HCT116 (cell line): ENCODE measurements around the gene ENTR1. TPM values are rescaled to one million over a fixed set of nuclear protein-coding genes. Genes with fewer than 3 reads are reported as not detected.

Experiments used
- ATAC-seq: fragments of 200-7000 bp; cut with Tn5 transposase; 2 replicates; pipeline ENCODE4 v1.9.1; 2020; ENCODE audit warnings: mild to moderate bottlenecking, moderate library complexity
- BruUV-seq: library from RNA; stranded (reverse); fragments of 400-500 nt; replicated peaks from 2 replicates; lab custom pipeline; 2021; lab: Mats Ljungman, UMichigan
- CTCF ChIA-PET: fragments of 300-600 bp; sonication (Branson Sonifier 250); formaldehyde crosslinking; loops from one replicate; lab custom pipeline; 2021; ENCODE audit warnings: antibody characterized with exemption; lab: Charles Lee
- POLR2A ChIA-PET: fragments of 300-600, 350-600 bp; sonication (Branson Sonifier 250); formaldehyde crosslinking; loops from one replicate; lab custom pipeline; 2021; ENCODE audit warnings: antibody characterized with exemption; lab: Charles Lee
- RAD21 ChIA-PET, 2 experiments: fragments of 300-600 bp; sonication (Branson Sonifier 250); formaldehyde crosslinking; loops; one replicate each; lab custom pipeline; 2023; ENCODE audit warnings: low total read pairs in 2 of 2; ENCODE audit not compliant: uncharacterized antibody in 2 of 2, unreplicated experiment in 2 of 2, low non-redundant PET in 1 of 2; lab: Charles Lee
- DNase-seq: peaks from one replicate; pipeline ENCODE4 v3.0.0-alpha.2; 2010; ENCODE audit warnings: low read depth, low spot score
- H2AFZ ChIP-seq: fragments of 200-600 bp; shearing (Covaris generic), sonication (generic); 2 replicates; pipeline ENCODE4 v1.6.1; 2017; ENCODE audit warnings: low read depth, mixed run types, mixed read lengths, antibody characterized with exemption, low read length; ENCODE audit not compliant: poor library complexity, severe bottlenecking
- H3K27ac ChIP-seq: 2 replicates; pipeline ENCODE4 v1.5.1; 2012; ENCODE audit warnings: low read depth, low read length
- H3K27me3 ChIP-seq: fragments of 200-600 bp; sonication (generic); 2 replicates; pipeline ENCODE4 v1.6.1; 2016; ENCODE audit warnings: mixed run types, low read length, mixed read lengths; ENCODE audit not compliant: insufficient read depth
- H3K36me3 ChIP-seq, 2 experiments: fragments of 200-500 bp in 1 of 2; fragments of 200-600 bp in 1 of 2; sonication (Bioruptor generic) in 1 of 2; sonication (generic) in 1 of 2; 2 replicates each; pipeline versions ENCODE4 v1.5.1 to v1.6.1; 2014 to 2016; ENCODE audit warnings: low read length in 2 of 2, inconsistent platforms in 1 of 2, mixed read lengths in 1 of 2, mixed run types in 1 of 2; ENCODE audit not compliant: insufficient read depth in 2 of 2, control insufficient read depth in 1 of 2
- H3K4me1 ChIP-seq, 2 experiments: fragments of 200-600 bp in 1 of 2; sonication (generic) in 1 of 2; 2 replicates each; pipeline versions ENCODE4 v1.5.1 to v1.6.1; 2012 to 2017; ENCODE audit warnings: low read length in 2 of 2, inconsistent platforms in 1 of 2, mild to moderate bottlenecking in 1 of 2, mixed read lengths in 1 of 2, mixed run types in 1 of 2, moderate library complexity in 1 of 2; ENCODE audit not compliant: insufficient read depth in 2 of 2, control insufficient read depth in 1 of 2
- H3K4me2 ChIP-seq: fragments of 200-600 bp; sonication (generic); 2 replicates; pipeline ENCODE4 v1.6.1; 2017; ENCODE audit warnings: mixed run types, low read length, mixed read lengths
- H3K4me3 ChIP-seq, 2 experiments: fragments of 200-600 bp in 1 of 2; sonication (generic) in 1 of 2; replicated peaks in 1 of 2; 2 replicates each; pipeline ENCODE4 v1.5.1; 2011 to 2016; ENCODE audit warnings: low read length in 2 of 2, control low read depth in 1 of 2, low read depth in 1 of 2, mild to moderate bottlenecking in 1 of 2, mixed read lengths in 1 of 2, mixed run types in 1 of 2
- H3K79me2 ChIP-seq: fragments of 200-600 bp; sonication (generic); 2 replicates; pipeline ENCODE4 v1.6.1; 2017; ENCODE audit warnings: mild to moderate bottlenecking, mixed run types, low read length, moderate library complexity, mixed read lengths; ENCODE audit not compliant: insufficient read depth
- H3K9ac ChIP-seq: fragments of 200-600 bp; sonication (generic); 2 replicates; pipeline ENCODE4 v1.6.1; 2016; ENCODE audit warnings: low read length, mixed read lengths
- H3K9me2 ChIP-seq: fragments of 200-600 bp; sonication (generic), shearing (Covaris generic); 2 replicates; pipeline ENCODE4 v1.6.1; 2017; ENCODE audit warnings: mixed run types, mild to moderate bottlenecking, moderate library complexity; ENCODE audit not compliant: insufficient read depth
- H3K9me3 ChIP-seq, 2 experiments: fragments of 200-500 bp in 1 of 2; fragments of 200-600 bp in 1 of 2; sonication (Bioruptor generic) in 1 of 2; sonication (generic) in 1 of 2; 2 replicates each; pipeline ENCODE4 v1.6.1; 2014 to 2017; ENCODE audit warnings: low read length in 2 of 2, mixed read lengths in 2 of 2, inconsistent platforms in 1 of 2, low read depth in 1 of 2, mild to moderate bottlenecking in 1 of 2, mixed run types in 1 of 2, moderate library complexity in 1 of 2; ENCODE audit not compliant: control insufficient read depth in 1 of 2, insufficient read depth in 1 of 2
- H4K20me1 ChIP-seq: fragments of 200-600 bp; sonication (generic), shearing (Covaris generic); 2 replicates; pipeline ENCODE4 v1.6.1; 2017; ENCODE audit warnings: mixed run types, mild to moderate bottlenecking, moderate library complexity; ENCODE audit not compliant: insufficient read depth
- CBX3 ChIP-seq: IDR thresholded peaks from 2 replicates; pipeline ENCODE4 v1.6.1; 2012; ENCODE audit warnings: low read depth
- POLR2A ChIP-seq: IDR thresholded peaks from 2 replicates; pipeline ENCODE4 v1.7.0; 2011; ENCODE audit warnings: borderline replicate concordance; ENCODE audit not compliant: insufficient read depth, insufficient read length; ENCODE audit errors: extremely low read depth
- POLR2AphosphoS5 ChIP-seq: IDR thresholded peaks from 2 replicates; pipeline ENCODE4 v1.6.1; 2011; ENCODE audit warnings: mild to moderate bottlenecking, low read depth, low read length, moderate library complexity
- RAD21 ChIP-seq: IDR thresholded peaks from 2 replicates; pipeline ENCODE4 v1.6.1; 2012; ENCODE audit warnings: low read depth, mild to moderate bottlenecking
- SIN3A ChIP-seq: IDR thresholded peaks from 2 replicates; pipeline ENCODE4 v1.6.1; 2012; ENCODE audit warnings: low read depth
- SP1 ChIP-seq: IDR thresholded peaks from 2 replicates; pipeline ENCODE4 v1.6.1; 2012; ENCODE audit warnings: low read depth
- SRF ChIP-seq: IDR thresholded peaks from 2 replicates; pipeline ENCODE4 v1.6.1; 2012; ENCODE audit warnings: low read depth
- TCF7L2 ChIP-seq: IDR thresholded peaks from 2 replicates; pipeline ENCODE4 v1.7.0; 2011; ENCODE audit warnings: borderline replicate concordance, inconsistent platforms; ENCODE audit not compliant: insufficient read depth, insufficient read length; ENCODE audit errors: extremely low read depth
- ZFX ChIP-seq: fragments of 450-650 bp; IDR thresholded peaks from 2 replicates; pipeline ENCODE4 v1.6.1; 2017
- ZNF274 ChIP-seq: fragments of 200-500 bp; sonication (Bioruptor generic); IDR thresholded peaks from 2 replicates; pipeline ENCODE4 v1.6.1; 2014; ENCODE audit warnings: mild to moderate bottlenecking, low read depth, low read length, inconsistent platforms
- intact Hi-C: fragments of 100-400 bp; cut with micrococcal nuclease; formaldehyde crosslinking; loops from 2 replicates; pipeline ENCODE4 v1.10.0; 2022
- total RNA-seq: library from RNA; stranded (reverse); gene quantifications from one replicate; pipeline ENCODE4 v1.2.1, GENCODE V29; 2021; ENCODE audit not compliant: unreplicated experiment
- TF ChIP-seq, protein P1 (sequence below): IDR thresholded peaks from 2 replicates; pipeline ENCODE4 v1.6.1; 2011; ENCODE audit warnings: mild to moderate bottlenecking, low read length, moderate library complexity; ENCODE audit not compliant: insufficient replicate concordance; ENCODE audit errors: extremely low read depth

ENTR1 gene
- total RNA-seq, 1 experiment from 2014 or later = 119 TPM

DNA sequence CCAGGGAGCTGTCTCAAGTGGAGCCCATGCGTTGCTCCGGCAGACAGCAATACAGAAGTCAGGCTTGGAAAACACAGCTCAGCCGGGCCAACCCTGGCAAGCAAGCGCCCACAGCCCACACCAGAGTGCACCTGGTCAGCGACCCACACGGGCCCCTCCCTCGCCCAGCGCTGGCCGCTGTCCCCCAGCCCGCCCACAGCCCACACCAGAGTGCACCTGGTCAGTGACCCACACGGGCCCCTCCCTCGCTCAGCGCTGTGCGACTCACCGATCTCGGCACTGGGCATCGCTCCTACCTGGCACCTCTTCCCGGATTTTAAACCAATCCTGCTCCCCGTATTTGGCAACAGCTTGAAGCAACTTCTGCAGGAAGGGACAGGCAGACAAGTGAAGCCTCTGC lies 23.2 kb downstream of the ENTR1 start (continued):
- TF ChIP-seq, protein P1, sequence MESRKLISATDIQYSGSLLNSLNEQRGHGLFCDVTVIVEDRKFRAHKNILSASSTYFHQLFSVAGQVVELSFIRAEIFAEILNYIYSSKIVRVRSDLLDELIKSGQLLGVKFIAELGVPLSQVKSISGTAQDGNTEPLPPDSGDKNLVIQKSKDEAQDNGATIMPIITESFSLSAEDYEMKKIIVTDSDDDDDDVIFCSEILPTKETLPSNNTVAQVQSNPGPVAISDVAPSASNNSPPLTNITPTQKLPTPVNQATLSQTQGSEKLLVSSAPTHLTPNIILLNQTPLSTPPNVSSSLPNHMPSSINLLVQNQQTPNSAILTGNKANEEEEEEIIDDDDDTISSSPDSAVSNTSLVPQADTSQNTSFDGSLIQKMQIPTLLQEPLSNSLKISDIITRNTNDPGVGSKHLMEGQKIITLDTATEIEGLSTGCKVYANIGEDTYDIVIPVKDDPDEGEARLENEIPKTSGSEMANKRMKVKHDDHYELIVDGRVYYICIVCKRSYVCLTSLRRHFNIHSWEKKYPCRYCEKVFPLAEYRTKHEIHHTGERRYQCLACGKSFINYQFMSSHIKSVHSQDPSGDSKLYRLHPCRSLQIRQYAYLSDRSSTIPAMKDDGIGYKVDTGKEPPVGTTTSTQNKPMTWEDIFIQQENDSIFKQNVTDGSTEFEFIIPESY = no peak
- TF ChIP-seq SRF = no peak
- TF ChIP-seq SP1 = no peak

- H3K36me3 ChIP-seq = peaks cover 31 to 39% of the 10 kb centered on the region in 2 experiments; a peak in 3 of 4 replicates
Measured at GRCh38 chr9:136386018-136386417, 24.4 kb downstream of the ENTR1 start.

More at GRCh38 chr9:136386018-136386417, 24.4 kb downstream of the ENTR1 start:
- ChIA-PET POLR2A (no interaction called here), RAD21 (no interaction called here), CTCF (no interaction called here)
- H3K27me3 ChIP-seq = no peaks in the 10 kb centered on the region
- H3K79me2 ChIP-seq = no peaks in the 10 kb centered on the region; the same call in 1 of the 2 replicates
- ATAC-seq (no peak), DNase-seq (no peak)
- H3K4me3 ChIP-seq = no peak overlapping the region
- H3K9me3 ChIP-seq = no peaks in the 10 kb centered on the region
- H3K27ac ChIP-seq = no peak overlapping the region
- no peaks in the 10 kb centered on the region for H3K4me1 ChIP-seq
- no peak overlapping the region for H2AFZ ChIP-seq
- no peaks in the 10 kb centered on the region for H4K20me1 ChIP-seq
- H3K9me2 ChIP-seq = no peaks in the 10 kb centered on the region
- no peak for TF ChIP-seq POLR2A
- no peak for TF ChIP-seq TCF7L2
- no peak for TF ChIP-seq ZNF274
- TF ChIP-seq ZFX = no peak
- TF ChIP-seq SP1 = no peak
- no peak for TF ChIP-seq POLR2AphosphoS5
- TF ChIP-seq SIN3A = no peak
- no peak for TF ChIP-seq RAD21
- no peak for TF ChIP-seq CBX3
- intact Hi-C loops = no loop called here
- H3K9ac ChIP-seq = no peak overlapping the region
- BruUV-seq = TSS peak; percentile 40
- no peak overlapping the region for H3K4me2 ChIP-seq
